Osteoblast (primary cell): ENCODE data around the gene ANKS1B. TPM values are rescaled to one million over a fixed set of nuclear protein-coding genes. Genes with fewer than 3 reads are reported as not detected.

ENCODE experiments used
- DNase-seq: peaks from one replicate; pipeline ENCODE4 v3.0.0; 2011; ENCODE audit warnings: low spot score, mixed read lengths; ENCODE audit not compliant: insufficient read length; ENCODE audit errors: missing footprints
- H2AFZ ChIP-seq: 2 replicates; pipeline ENCODE4 v1.6.0; 2011; ENCODE audit warnings: mild to moderate bottlenecking, low read length
- H3K27ac ChIP-seq: 2 replicates; pipeline ENCODE4 v1.5.1; 2011; ENCODE audit warnings: mild to moderate bottlenecking, low read depth, low read length, moderate library complexity
- H3K27me3 ChIP-seq: 2 replicates; pipeline ENCODE4 v1.6.0; 2012; ENCODE audit warnings: mild to moderate bottlenecking, control low read depth, inconsistent platforms, low read length, moderate library complexity; ENCODE audit not compliant: insufficient read depth
- H3K36me3 ChIP-seq: 2 replicates; pipeline ENCODE4 v1.5.1; 2011; ENCODE audit warnings: mild to moderate bottlenecking, low read length, control low read depth, moderate library complexity; ENCODE audit not compliant: insufficient read depth
- H3K4me1 ChIP-seq: 2 replicates; pipeline ENCODE4 v1.5.1; 2011; ENCODE audit warnings: mild to moderate bottlenecking, low read length, control low read depth, moderate library complexity; ENCODE audit not compliant: insufficient read depth
- H3K4me2 ChIP-seq: 2 replicates; pipeline ENCODE4 v1.6.0; 2011; ENCODE audit warnings: mild to moderate bottlenecking, low read length; ENCODE audit not compliant: insufficient read depth
- H3K4me3 ChIP-seq: fragments of 200-600 bp; sonication (generic); 3 replicates; pipeline ENCODE4 v1.5.1; 2012; ENCODE audit warnings: mild to moderate bottlenecking, low read length, inconsistent platforms; ENCODE audit not compliant: insufficient read depth
- H3K79me2 ChIP-seq: 2 replicates; pipeline ENCODE4 v1.6.0; 2012; ENCODE audit warnings: mild to moderate bottlenecking, low read length, control low read depth, inconsistent platforms; ENCODE audit not compliant: insufficient read depth
- H3K9me3 ChIP-seq: 2 replicates; pipeline ENCODE4 v1.5.1; 2011; ENCODE audit warnings: low read depth, low read length, control low read depth
- H4K20me1 ChIP-seq: 2 replicates; pipeline ENCODE4 v1.6.0; 2012; ENCODE audit warnings: mild to moderate bottlenecking, low read length, control low read depth; ENCODE audit not compliant: insufficient read depth
- total RNA-seq: library from RNA; depleted of rRNA; stranded (reverse); fragments of >200 nt; gene quantifications from 2 replicates; pipeline ENCODE4 v1.2.3, GENCODE V29; 2012
- TF ChIP-seq, protein P1 (sequence below): IDR thresholded peaks from 2 replicates; pipeline ENCODE4 v1.5.1; 2011; ENCODE audit warnings: mild to moderate bottlenecking, low read depth, low read length, moderate library complexity; ENCODE audit errors: extremely low read depth

ANKS1B gene
- total RNA-seq, 1 donor: 2.2 TPM

DNA sequence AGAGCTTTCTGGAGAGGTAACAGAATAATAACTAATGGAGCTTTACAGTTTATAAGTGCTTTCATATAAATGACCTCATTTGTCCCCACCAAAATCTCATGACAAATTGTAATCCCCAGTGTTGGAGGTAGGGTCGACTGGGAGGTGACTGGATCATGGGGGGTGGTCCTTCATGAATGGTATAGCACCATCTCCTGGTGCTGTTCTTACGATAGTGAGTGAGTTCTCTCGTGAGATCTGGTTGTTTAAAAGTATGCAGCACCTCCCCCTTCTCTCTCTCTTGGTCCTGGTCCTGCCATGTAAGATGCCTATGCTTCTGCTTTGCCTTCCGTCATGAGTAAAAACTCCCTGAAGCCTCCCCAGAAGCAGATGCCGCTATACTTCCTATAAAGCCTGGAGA is 760.5 kb downstream of the ANKS1B start:
- Histone ChIP-seq H4K20me1 (no peaks in the 10 kb centered on the region), H2AFZ (no peak overlapping the region), H3K9me3 (peaks cover 3% of the 10 kb centered on the region), H3K36me3 (no peaks in the 10 kb centered on the region), H3K4me1 (no peaks in the 10 kb centered on the region), H3K27ac (no peak overlapping the region), H3K27me3 (no peaks in the 10 kb centered on the region), H3K79me2 (no peaks in the 10 kb centered on the region), H3K4me2 (no peak overlapping the region), H3K4me3 (no peak overlapping the region)
- no peak for DNase-seq
- TF ChIP-seq, protein P1, sequence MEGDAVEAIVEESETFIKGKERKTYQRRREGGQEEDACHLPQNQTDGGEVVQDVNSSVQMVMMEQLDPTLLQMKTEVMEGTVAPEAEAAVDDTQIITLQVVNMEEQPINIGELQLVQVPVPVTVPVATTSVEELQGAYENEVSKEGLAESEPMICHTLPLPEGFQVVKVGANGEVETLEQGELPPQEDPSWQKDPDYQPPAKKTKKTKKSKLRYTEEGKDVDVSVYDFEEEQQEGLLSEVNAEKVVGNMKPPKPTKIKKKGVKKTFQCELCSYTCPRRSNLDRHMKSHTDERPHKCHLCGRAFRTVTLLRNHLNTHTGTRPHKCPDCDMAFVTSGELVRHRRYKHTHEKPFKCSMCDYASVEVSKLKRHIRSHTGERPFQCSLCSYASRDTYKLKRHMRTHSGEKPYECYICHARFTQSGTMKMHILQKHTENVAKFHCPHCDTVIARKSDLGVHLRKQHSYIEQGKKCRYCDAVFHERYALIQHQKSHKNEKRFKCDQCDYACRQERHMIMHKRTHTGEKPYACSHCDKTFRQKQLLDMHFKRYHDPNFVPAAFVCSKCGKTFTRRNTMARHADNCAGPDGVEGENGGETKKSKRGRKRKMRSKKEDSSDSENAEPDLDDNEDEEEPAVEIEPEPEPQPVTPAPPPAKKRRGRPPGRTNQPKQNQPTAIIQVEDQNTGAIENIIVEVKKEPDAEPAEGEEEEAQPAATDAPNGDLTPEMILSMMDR: no peak

DNA sequence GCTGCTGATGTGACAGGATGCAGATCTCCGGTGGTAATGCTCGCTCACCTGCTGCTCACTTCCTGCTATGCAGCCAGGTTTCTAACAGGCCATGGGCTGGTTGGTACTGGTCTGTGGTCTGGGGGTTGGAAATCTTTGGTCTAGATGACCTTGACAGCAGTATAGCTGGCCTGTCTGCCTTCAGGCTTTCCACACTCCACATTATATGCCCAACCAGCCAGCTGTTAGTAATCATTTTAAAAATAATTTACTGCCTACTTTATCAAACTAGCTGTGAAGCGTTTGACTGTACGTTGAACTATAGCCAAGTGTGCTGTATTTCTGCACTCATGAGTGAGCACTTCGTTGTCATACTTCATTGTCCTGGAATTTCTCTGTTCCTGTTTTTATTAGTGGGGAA is 761.2 kb downstream of the ANKS1B start:
- Histone ChIP-seq H2AFZ (no peak overlapping the region), H3K9me3 (peaks cover 3% of the 10 kb centered on the region), H3K36me3 (no peaks in the 10 kb centered on the region), H3K4me2 (no peak overlapping the region), H3K27ac (no peak overlapping the region), H3K79me2 (no peaks in the 10 kb centered on the region), H3K4me3 (no peak overlapping the region), H3K27me3 (no peaks in the 10 kb centered on the region), H3K4me1 (no peaks in the 10 kb centered on the region), H4K20me1 (no peaks in the 10 kb centered on the region)
- TF ChIP-seq, protein P1: no peak
- DNase-seq: no peak

DNA sequence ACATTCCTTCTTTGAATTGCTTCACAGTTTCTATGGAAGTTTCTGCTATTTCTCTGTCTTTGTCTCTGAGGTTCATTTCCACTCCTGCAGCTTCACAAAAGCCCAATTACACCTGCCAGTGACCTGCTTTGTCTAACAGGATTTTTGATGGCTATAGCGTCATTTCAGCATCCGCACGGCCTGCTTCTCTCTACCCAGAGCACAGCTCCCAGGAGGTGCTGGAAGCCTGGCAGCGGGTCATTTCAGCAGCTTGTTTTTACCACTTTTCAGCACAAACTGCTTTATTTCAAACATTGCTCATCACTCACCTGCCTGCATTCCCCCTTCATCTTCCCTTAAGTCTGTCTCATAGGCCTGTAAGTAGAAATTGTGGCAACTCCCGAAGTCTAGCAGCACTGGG is 771.7 kb downstream of the ANKS1B start:
- no peak overlapping the region for H3K27ac ChIP-seq

DNA sequence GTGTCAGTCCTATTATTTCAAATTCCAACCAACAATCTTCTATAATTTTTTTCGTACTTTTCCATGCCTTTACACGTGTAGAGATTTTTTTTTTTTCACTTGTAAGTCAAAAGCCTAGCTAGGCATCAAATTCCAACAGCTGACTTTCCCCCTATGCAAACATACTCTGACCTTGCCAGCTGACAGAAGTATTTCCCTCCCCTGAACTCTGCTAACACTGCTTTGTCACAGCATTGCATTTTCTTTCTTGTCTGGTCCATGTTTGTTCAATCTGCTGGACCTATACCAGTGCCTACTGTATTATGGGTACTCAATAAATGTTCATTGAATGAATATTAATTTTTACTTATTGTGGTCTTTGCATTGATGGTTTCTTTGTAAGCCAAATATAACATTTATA is 772.5 kb downstream of the ANKS1B start:
- no peaks in the 10 kb centered on the region for H3K27me3 ChIP-seq
- H3K9me3 ChIP-seq: peaks cover 2% of the 10 kb centered on the region
- H3K79me2 ChIP-seq: no peaks in the 10 kb centered on the region

More for the DNA sequence above, 771.7 kb downstream of the ANKS1B start:
- H3K9me3 ChIP-seq: peaks cover 2% of the 10 kb centered on the region
- H3K4me1 ChIP-seq: no peaks in the 10 kb centered on the region
- no peaks in the 10 kb centered on the region for H4K20me1 ChIP-seq
- H2AFZ ChIP-seq: no peak overlapping the region
- H3K4me3 ChIP-seq: no peak overlapping the region
- no peak overlapping the region for H3K4me2 ChIP-seq
- DNase-seq: no peak
- H3K79me2 ChIP-seq: no peaks in the 10 kb centered on the region
- TF ChIP-seq, protein P1: no peak
- no peaks in the 10 kb centered on the region for H3K27me3 ChIP-seq
- no peaks in the 10 kb centered on the region for H3K36me3 ChIP-seq

More for the DNA sequence above, 772.5 kb downstream of the ANKS1B start:
- TF ChIP-seq, protein P1: no peak
- H4K20me1 ChIP-seq: no peaks in the 10 kb centered on the region
- no peaks in the 10 kb centered on the region for H3K36me3 ChIP-seq
- H2AFZ ChIP-seq: no peak overlapping the region
- H3K4me1 ChIP-seq: no peaks in the 10 kb centered on the region
- H3K27ac ChIP-seq: no peak overlapping the region
- no peak for DNase-seq
- no peak overlapping the region for H3K4me3 ChIP-seq
- H3K4me2 ChIP-seq: no peak overlapping the region
